KOPT-K1 (cell line): ENCODE measurements around the gene L1CAM.
A peak's percentile ranks its signal among the peaks of the same experiment; 100 is the strongest.
"Not testable (repeated sequence)": the region's sequence is repeated elsewhere in the genome, so short reads cannot be mapped to it uniquely, and the experiment has no call there.

Experiments used
- H3K27ac ChIP-seq: fragments of 200-600 bp; sonication (generic); 2 replicates; pipeline ENCODE4 v1.5.1; 2016; ENCODE audit warnings: antibody characterized with exemption, mild to moderate bottlenecking, low read depth, low read length; ENCODE audit not compliant: poor library complexity, severe bottlenecking
- H3K36me3 ChIP-seq: fragments of 200-600 bp; sonication (generic); 2 replicates; pipeline ENCODE4 v1.5.1; 2017; ENCODE audit warnings: antibody characterized with exemption, mild to moderate bottlenecking, low read length, moderate library complexity; ENCODE audit not compliant: insufficient read depth
- H3K9me3 ChIP-seq: fragments of 200-600 bp; sonication (generic); 2 replicates; pipeline ENCODE4 v1.5.1; 2017; ENCODE audit warnings: antibody characterized with exemption, low read length, mild to moderate bottlenecking; ENCODE audit not compliant: insufficient read depth, poor library complexity, severe bottlenecking

Gene L1CAM

GRCh38 chrX:153829549-153829798 lies 56.5 kb downstream of the L1CAM start:
- Histone ChIP-seq H3K9me3 (no peaks in the 10 kb centered on the region), H3K27ac (no peak overlapping the region), H3K36me3 (no peaks in the 10 kb centered on the region)

DNA sequence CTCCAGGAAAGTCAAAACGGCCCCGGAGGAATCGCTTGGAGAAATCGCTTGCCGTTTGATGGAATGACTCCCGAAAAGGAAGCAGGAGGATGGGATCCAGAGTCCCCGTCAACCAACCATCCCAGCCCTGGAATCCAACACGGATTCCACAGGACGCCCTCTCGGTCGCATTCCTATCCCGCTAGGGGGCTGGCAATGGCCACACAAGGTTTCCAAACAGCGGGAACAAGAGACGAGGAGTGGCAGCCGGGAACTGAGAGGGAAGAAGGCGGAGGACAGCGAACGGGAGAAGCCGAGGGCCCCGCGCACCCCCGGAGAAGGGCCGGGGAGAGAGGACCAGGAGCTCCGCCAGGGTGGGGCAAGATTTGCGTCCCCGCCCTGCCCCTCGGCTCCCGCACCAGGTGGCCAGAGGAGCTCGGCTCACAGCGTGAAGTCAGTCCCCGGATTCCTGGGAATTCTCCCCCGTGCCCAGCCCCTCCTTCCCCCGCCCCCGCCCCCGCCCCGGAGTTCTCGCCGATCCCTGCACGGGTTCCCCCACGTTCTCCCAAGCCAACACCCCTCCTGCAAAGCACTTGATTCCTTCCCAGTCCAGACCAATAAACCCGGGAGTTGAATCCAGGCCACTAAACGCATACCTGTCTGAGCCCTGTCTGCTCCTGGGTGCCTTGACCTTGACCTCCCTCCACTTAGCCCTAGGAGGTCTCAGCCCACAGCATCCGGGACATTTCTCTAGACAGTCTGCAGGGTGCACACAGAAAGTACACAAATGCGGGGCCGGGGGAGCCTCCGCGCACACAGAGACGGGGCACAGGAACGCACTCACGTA lies 57.0 kb downstream of the L1CAM start:
- Histone ChIP-seq H3K36me3 (no peaks in the 10 kb centered on the region), H3K27ac (no peak overlapping the region), H3K9me3 (no peaks in the 10 kb centered on the region)

DNA sequence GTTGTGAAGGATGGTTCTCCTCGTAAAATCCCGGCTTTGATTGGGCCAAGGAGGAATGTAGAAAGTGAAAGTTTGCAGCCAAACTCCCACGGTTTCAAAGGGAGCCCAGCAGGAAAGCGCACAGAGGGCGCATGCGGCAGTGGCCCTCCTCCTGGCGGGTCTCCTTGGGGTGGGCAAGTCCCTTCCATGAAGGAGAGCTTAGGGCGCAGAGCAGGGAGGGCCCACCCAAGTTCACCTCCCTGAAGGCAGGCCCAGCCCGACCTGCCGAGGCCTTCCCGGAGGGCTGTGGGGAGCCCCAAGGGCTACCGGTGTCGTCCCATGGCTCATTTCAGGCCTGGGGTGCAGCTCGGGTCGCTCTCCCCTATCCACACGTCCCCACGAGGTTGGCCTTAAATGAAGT lies 57.7 kb downstream of the L1CAM start:
- Histone ChIP-seq H3K27ac (no peak overlapping the region), H3K9me3 (no peaks in the 10 kb centered on the region), H3K36me3 (no peaks in the 10 kb centered on the region)

GRCh38 chrX:153827903-153828302 lies 58.1 kb downstream of the L1CAM start:
- Histone ChIP-seq H3K36me3 (no peaks in the 10 kb centered on the region), H3K27ac (no peak overlapping the region), H3K9me3 (no peaks in the 10 kb centered on the region)

DNA sequence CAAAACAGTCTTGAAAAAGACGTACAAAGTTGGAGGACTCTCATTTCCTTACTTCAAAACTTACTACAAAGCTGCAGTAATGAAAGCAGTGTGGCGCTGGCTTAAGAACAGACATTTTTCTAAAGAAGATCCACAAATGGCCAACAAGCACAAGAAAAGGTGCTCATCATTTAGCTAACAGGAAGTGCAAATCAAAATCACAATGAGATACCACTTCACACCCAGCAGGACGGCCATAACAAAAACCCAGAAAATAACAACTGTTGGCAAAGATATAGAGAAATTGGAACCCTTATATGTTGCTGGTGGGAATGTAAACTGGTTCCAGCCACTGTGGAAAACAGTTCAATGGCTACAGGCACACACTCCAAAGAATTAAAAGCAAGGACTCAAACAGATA lies 59.0 kb downstream of the L1CAM start:
- Histone ChIP-seq H3K9me3 (no peaks in the 10 kb centered on the region), H3K36me3 (no peaks in the 10 kb centered on the region), H3K27ac (no peak overlapping the region)

- Histone ChIP-seq H3K27ac (no peak overlapping the region), H3K36me3 (no peaks in the 10 kb centered on the region), H3K9me3 (no peaks in the 10 kb centered on the region)
Measured at GRCh38 chrX:153825042-153825441, 60.9 kb downstream of the L1CAM start.

GRCh38 chrX:153824348-153824747 lies 61.6 kb downstream of the L1CAM start:
- Histone ChIP-seq H3K27ac (no peak overlapping the region), H3K9me3 (no peaks in the 10 kb centered on the region), H3K36me3 (no peaks in the 10 kb centered on the region)

GRCh38 chrX:153821066-153821465 lies 64.9 kb downstream of the L1CAM start:
- no peaks in the 10 kb centered on the region for H3K36me3 ChIP-seq
- no peaks in the 10 kb centered on the region for H3K9me3 ChIP-seq
- no peak overlapping the region for H3K27ac ChIP-seq

DNA sequence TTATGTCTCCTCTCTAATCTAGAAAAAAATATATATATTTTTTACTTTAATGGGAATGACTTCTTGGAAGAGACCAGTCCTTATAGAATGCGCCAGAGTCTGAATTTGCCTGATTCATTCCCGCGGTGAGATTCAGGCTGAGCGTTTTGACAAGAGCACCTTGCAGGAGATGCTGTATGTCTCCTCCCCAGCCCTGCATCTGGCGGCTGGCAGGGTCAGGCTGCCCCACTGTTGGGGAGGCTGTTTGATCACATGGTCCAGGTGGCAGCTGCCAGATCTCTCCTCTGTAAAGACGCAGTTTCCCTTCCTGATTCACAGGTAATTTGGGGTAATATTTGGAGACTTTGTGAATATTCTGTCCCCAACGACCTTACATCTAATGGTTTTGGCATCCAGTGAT lies 65.4 kb downstream of the L1CAM start:
- Histone ChIP-seq H3K9me3 (no peaks in the 10 kb centered on the region), H3K36me3 (no peaks in the 10 kb centered on the region), H3K27ac (no peak overlapping the region)

- Histone ChIP-seq H3K36me3 (no peaks in the 10 kb centered on the region), H3K27ac (peak overlapping the region; percentile 22), H3K9me3 (no peaks in the 10 kb centered on the region)
Measured at GRCh38 chrX:153819384-153820040, 66.5 kb downstream of the L1CAM start.

GRCh38 chrX:153818571-153819383 lies 67.2 kb downstream of the L1CAM start:
- Histone ChIP-seq H3K36me3 (no peaks in the 10 kb centered on the region), H3K27ac (peak overlapping the region; percentile 22), H3K9me3 (no peaks in the 10 kb centered on the region)

DNA sequence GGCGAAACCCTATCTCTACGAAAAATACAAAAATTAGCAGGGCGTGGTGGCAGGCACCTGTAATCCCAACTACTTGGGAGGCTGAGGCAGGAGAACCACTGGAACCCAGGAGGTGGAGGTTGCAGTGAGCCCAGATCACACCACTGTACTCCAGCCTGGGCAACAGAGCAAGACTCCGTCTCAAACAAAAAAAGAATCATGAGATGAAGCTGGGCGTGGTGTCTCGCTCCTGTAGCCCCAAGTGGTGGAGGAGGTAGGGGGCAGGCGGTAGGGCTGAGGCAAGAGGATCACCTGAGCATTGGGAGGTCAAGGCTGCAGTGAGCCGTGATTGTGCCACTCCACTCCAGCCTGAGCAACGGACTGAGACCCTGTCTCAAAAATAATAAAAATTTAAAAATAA lies 67.9 kb downstream of the L1CAM start:
- H3K9me3 ChIP-seq, H3K27ac ChIP-seq, H3K36me3 ChIP-seq: not testable (repeated sequence)

DNA sequence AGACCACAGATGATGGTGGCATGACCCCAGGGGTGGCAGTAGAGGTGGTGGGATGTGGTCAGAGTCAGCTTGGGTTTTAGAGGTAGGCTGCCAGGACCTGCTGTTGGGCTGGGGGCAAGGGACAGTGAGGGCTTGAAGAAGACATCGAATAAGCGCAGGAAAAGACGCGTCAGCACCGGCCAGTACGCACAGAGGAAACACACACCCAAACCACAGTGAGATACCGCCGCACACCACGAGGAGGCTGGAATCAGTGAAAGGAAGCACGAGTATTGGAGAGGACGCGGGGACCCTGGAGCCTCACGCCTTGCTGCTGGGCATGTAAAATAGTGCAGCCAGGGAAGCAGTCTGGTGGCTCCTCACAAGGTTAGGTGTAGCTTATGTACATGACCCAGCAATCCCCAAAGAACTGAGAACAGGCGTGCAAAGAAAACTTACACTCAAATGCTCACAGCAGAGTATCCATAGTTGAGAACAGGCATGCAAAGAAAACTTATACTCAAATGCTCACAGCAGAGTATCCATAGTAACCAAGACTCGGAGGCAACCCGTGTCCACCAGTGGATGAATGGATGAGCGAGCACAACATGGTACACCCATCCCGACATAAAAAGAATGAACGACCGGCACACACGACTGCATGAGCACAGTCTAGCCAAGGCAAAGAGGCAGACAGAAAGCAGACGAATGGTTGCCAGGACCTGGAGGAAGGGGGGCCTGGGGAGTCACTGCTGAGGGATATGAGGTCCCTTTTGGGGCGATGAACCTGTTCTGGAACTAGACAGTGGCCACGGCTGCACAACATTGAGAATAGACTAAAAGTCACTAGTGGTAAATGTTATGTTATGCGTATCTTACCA lies 68.9 kb downstream of the L1CAM start:
- H3K27ac ChIP-seq = no peak overlapping the region
- H3K36me3 ChIP-seq = no peaks in the 10 kb centered on the region
- H3K9me3 ChIP-seq = no peaks in the 10 kb centered on the region

- no peaks in the 10 kb centered on the region for H3K36me3 ChIP-seq
- H3K9me3 ChIP-seq = no peaks in the 10 kb centered on the region
- H3K27ac ChIP-seq = no peak overlapping the region
Measured at GRCh38 chrX:153814591-153815315, 71.2 kb downstream of the L1CAM start.
